Thyroid gland (tissue), 4 donors: ENCODE data around the gene XCL2. TPM values are rescaled to one million over a fixed set of nuclear protein-coding genes. Genes with fewer than 3 reads are reported as not detected.

Experiments used
- DNase-seq, 2 donors: peaks; one replicate each; pipeline ENCODE4 v3.0.0-alpha.2; 2019
- H3K27ac ChIP-seq, 3 donors: fragments of 200-600 bp; sonication (generic); 1 replicate in 2 of 3; 2 replicates in 1 of 3; pipeline ENCODE4 v1.5.1; 2016 to 2019; ENCODE audit warnings: mild to moderate bottlenecking in 1 of 3, moderate library complexity in 1 of 3
- H3K27me3 ChIP-seq: fragments of 200-600 bp; sonication (generic); one replicate; pipeline ENCODE4 v1.5.1; 2019
- H3K36me3 ChIP-seq, 2 donors: fragments of 200-600 bp; sonication (generic); one replicate each; pipeline ENCODE4 v1.5.1; 2016 to 2019
- H3K4me1 ChIP-seq, 2 donors: fragments of 200-600 bp; sonication (generic); one replicate each; pipeline ENCODE4 v1.5.1; 2017 to 2019
- H3K4me3 ChIP-seq, 3 donors: fragments of 200-600 bp; sonication (generic); replicated peaks in 1 of 3; 1 replicate in 2 of 3; 2 replicates in 1 of 3; pipeline ENCODE4 v1.5.1; 2016; ENCODE audit warnings: mild to moderate bottlenecking in 1 of 3
- H3K9me3 ChIP-seq: fragments of 200-600 bp; sonication (generic); one replicate; pipeline ENCODE4 v1.5.1; 2017
- CTCF ChIP-seq, 6 experiments: fragments of 200-600 bp in 3 of 6; fragments of 450-650 bp in 3 of 6; sonication (generic) in 3 of 6; IDR thresholded peaks; one replicate each; pipeline ENCODE4 v1.5.1; 2016 to 2019; ENCODE audit warnings: antibody characterized with exemption in 6 of 6, mild to moderate bottlenecking in 2 of 6, inconsistent platforms in 1 of 6, moderate library complexity in 1 of 6
- POLR2A ChIP-seq, 2 donors: fragments of 450-650 bp; IDR thresholded peaks; one replicate each; pipeline ENCODE4 v1.6.1; 2017; ENCODE audit warnings: antibody characterized with exemption in 2 of 2, mild to moderate bottlenecking in 2 of 2, moderate library complexity in 1 of 2
- WGBS, 2 donors: methylation state at CpG; one replicate each; pipeline ENCODE4 v1.1.5; 2017; 5-methylcytosine and 5-hydroxymethylcytosine counted together
- intact Hi-C: fragments of 100-400 bp; cut with DNase I; formaldehyde crosslinking; loops from one replicate; pipeline ENCODE4 v1.15.1; 2023
- total RNA-seq, 4 donors: library from RNA; depleted of rRNA; stranded (reverse); fragments of >200 nt; gene quantifications; one replicate each; pipeline ENCODE4 v1.2.3, GENCODE V29; 2016

Gene XCL2
- total RNA-seq, 4 donors from 2014 or later = not detected

GRCh38 chr1:168506204-168506819 lies 37.5 kb downstream of the XCL2 start:
- no peaks in the 10 kb centered on the region for H3K36me3 ChIP-seq
- intact Hi-C loops = no loop called here
- no peak for DNase-seq
- H3K4me3 ChIP-seq = no peak overlapping the region
- no peaks in the 10 kb centered on the region for H3K9me3 ChIP-seq
- no peak for TF ChIP-seq CTCF (IDR thresholded peaks at IDR 0.05)
- no peaks in the 10 kb centered on the region for H3K27me3 ChIP-seq
- 80 to 86% methylated on average over 6 of the region's 6 CpGs for WGBS, 2 donors
- H3K27ac ChIP-seq = no peak overlapping the region
- H3K4me1 ChIP-seq = no peaks in the 10 kb centered on the region

GRCh38 chr1:168505006-168505405 lies 38.8 kb downstream of the XCL2 start:
- Histone ChIP-seq H3K4me1 (no peaks in the 10 kb centered on the region), H3K36me3 (no peaks in the 10 kb centered on the region), H3K27me3 (no peaks in the 10 kb centered on the region), H3K9me3 (no peaks in the 10 kb centered on the region), H3K27ac (no peak overlapping the region), H3K4me3 (no peak overlapping the region)
- WGBS, 2 donors = 100% methylated on average over 1 of the region's 1 CpG
- DNase-seq = no peak
- intact Hi-C loops = no loop called here
- TF ChIP-seq POLR2A (IDR thresholded peaks at IDR 0.05) (no peak), CTCF (IDR thresholded peaks at IDR 0.05) (no peak)

GRCh38 chr1:168504064-168504837 lies 39.5 kb downstream of the XCL2 start:
- no peaks in the 10 kb centered on the region for H3K4me1 ChIP-seq
- DNase-seq = peak in 1 of 2 donors; percentile 19
- H3K36me3 ChIP-seq = no peaks in the 10 kb centered on the region
- H3K27me3 ChIP-seq = no peaks in the 10 kb centered on the region
- H3K4me3 ChIP-seq = no peak overlapping the region
- intact Hi-C loops = no loop called here
- no peaks in the 10 kb centered on the region for H3K9me3 ChIP-seq
- no peak for TF ChIP-seq CTCF (IDR thresholded peaks at IDR 0.05)
- no peak for TF ChIP-seq POLR2A (IDR thresholded peaks at IDR 0.05)
- H3K27ac ChIP-seq = no peak overlapping the region
- WGBS, 2 donors = 81 to 87% methylated on average over 4 of the region's 4 CpGs

- 87 to 94% methylated on average over 2 of the region's 2 CpGs for WGBS, 2 donors
- Histone ChIP-seq H3K9me3 (no peaks in the 10 kb centered on the region), H3K36me3 (no peaks in the 10 kb centered on the region), H3K4me1 (peaks cover 0 to 8% of the 10 kb centered on the region in 2 donors), H3K4me3 (no peak overlapping the region), H3K27ac (no peak overlapping the region), H3K27me3 (no peaks in the 10 kb centered on the region)
- intact Hi-C loops = no loop called here
- no peak for DNase-seq
- TF ChIP-seq POLR2A (IDR thresholded peaks at IDR 0.05) (no peak), CTCF (IDR thresholded peaks at IDR 0.05) (no peak)
Observed at GRCh38 chr1:168499688-168500049, 44.1 kb downstream of the XCL2 start.

GRCh38 chr1:168498956-168499687 lies 44.7 kb downstream of the XCL2 start:
- TF ChIP-seq CTCF (IDR thresholded peaks at IDR 0.05) (no peak), POLR2A (IDR thresholded peaks at IDR 0.05) (no peak)
- no peaks in the 10 kb centered on the region for H3K9me3 ChIP-seq
- no peaks in the 10 kb centered on the region for H3K27me3 ChIP-seq
- intact Hi-C loops = no loop called here
- H3K36me3 ChIP-seq = no peaks in the 10 kb centered on the region
- no peak overlapping the region for H3K27ac ChIP-seq
- H3K4me3 ChIP-seq = no peak overlapping the region
- DNase-seq = no peak
- H3K4me1 ChIP-seq = peaks cover 0 to 8% of the 10 kb centered on the region in 2 donors
- 90 to 92% methylated on average over 4 of the region's 4 CpGs for WGBS, 2 donors
